HG03045 (cell line): ENCODE measurements around the gene WDR54.

Experiments used
- ATAC-seq: cut with Tn5 transposase; IDR thresholded peaks from one replicate; pipeline ENCODE4 v1.9.1; 2021; ENCODE audit warnings: mild to moderate bottlenecking, moderate library complexity; ENCODE audit not compliant: unreplicated experiment

The WDR54 gene

GRCh38 chr2:74421221-74421870 is at the start of gene WDR54, which contains the start of gene C2orf81:
WDR54 (plus strand) TSS chr2:74421730; CDS start chr2:74422154, 424 bp downstream.
C2orf81 (minus strand) TSS chr2:74421619; CDS start chr2:74421560, 59 bp downstream.
- ATAC-seq, result peak; percentile 91

DNA sequence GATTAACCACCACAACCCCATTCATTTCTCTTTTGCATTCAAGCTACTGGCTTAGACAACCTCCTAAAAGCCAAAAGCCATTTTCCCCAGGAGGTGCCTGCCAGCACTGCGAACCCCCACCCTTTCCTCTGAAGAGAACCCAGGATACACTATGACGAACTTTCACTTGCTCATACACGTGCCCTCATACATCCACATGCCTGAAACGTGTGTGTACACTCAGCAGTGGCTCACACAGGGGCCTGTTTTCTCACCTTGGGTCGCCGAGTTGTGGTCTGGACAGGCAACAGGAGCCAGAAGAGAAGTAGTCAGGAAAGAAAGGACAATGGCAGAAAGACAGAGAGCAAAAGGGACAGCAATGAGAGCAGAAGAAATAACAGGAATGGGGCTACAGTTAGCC is 48.9 kb upstream of the WDR54 start:
- ATAC-seq, result no peak

DNA sequence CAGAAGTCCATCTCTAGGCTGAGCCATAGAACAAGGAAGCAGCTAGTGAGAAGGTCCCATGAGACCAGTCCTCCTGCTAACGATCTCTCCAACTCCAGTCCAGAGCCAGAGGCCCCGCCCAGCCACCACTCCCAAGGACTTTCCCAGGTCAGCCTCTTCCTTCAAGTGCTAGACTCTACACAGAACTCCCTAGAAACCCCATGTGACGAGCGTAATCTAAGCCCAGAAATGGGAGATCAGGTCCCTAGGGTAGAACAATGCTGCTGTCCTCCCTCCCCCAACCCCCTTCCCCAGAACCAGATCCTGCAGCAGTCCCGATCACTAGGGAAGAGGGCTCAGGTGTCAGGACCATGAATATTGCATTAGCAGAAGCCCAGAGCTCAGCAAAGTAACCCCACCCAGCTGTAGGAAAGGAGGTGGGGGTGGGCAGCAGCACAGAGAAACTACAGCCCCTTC is 48.3 kb upstream of the WDR54 start:
- ATAC-seq, result no peak

- ATAC-seq, result no peak
Observed at GRCh38 chr2:74373985-74374384, 47.5 kb upstream of the WDR54 start.

DNA sequence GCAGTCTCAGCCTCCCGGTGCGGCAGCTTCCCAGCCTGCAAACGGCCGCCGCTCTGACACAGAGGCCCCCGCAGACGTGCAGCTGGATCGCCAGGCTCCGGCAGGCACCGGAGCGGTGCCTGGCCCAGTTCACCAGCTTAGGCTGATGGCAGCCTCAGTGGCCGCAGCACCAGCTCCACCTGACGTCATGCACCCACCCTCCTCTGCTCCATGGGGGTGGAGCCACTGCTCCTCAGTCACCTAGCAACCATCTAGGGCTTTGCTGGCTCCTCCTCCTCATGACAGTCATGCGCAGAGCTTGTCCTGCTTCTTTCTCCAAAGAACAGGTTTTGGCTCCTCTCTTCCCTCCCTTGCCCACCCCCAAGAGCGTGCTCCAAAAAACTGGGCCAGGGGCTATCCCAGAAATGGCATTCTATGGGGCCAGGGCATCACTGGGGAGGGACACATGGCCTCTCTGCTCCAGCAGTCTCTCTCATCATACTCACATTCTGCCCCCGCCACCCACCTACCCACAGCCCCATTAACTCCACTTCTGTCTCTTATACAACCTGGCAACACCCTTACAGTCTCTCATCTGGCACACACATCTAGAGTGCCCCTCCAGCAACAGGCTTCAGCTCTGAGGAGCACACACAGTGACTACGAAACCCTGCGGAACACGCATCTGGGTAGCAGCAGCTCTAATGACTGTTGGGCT is 46.9 kb upstream of the WDR54 start:
- no peak for ATAC-seq

DNA sequence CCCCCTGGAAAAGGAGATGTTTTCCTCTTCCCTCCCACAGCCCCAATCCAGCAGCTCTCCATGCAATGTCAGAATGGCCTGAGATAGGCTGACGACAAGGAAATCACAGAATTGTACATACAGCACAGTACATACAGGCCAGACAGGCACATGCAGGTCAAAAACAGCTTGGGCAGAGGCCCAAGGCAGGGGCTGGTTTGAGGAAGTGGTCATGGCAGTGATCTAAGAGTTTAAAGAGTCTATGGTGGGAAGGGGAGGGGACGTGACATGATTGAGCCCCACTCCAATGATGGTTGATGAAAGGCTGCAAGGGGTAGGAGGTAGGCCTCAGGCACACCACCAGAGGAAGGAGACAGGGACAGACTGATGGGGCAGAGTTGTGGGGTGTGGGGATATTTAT is 45.7 kb upstream of the WDR54 start:
- ATAC-seq, result no peak

- ATAC-seq, result no peak
Observed at GRCh38 chr2:74378007-74378406, 43.5 kb upstream of the WDR54 start.

- no peak for ATAC-seq
Observed at GRCh38 chr2:74379851-74380789, 41.4 kb upstream of the WDR54 start, which contains the start of gene DCTN1. DCTN1 (minus strand) TSS chr2:74380311; CDS start chr2:74380037, 274 bp downstream.

DNA sequence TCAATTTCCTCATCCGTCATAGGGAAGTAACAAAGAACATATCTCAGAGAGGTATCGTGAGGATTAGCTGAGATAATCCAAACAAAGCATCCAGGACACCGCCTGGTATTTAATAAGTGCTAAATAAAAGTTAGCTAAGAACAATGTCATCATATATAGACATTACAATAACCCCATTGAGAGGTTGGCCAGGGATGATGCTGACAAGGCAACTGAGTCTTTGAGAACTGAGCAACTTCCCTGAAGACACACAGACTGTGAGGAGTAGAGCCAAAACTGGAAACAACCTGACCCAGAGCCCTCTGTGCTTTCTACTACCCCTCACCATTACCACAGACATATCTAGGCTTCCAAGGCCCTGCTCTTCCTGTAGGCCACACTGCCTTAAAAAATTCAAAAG is 39.8 kb upstream of the WDR54 start:
- no peak for ATAC-seq

GRCh38 chr2:74383254-74383653 is 38.3 kb upstream of the WDR54 start:
- ATAC-seq, result no peak

GRCh38 chr2:74384051-74384450 is 37.5 kb upstream of the WDR54 start:
- no peak for ATAC-seq

GRCh38 chr2:74385396-74385795 is 36.1 kb upstream of the WDR54 start:
- no peak for ATAC-seq

- ATAC-seq, result no peak
Observed at GRCh38 chr2:74387346-74387745, 34.2 kb upstream of the WDR54 start.

DNA sequence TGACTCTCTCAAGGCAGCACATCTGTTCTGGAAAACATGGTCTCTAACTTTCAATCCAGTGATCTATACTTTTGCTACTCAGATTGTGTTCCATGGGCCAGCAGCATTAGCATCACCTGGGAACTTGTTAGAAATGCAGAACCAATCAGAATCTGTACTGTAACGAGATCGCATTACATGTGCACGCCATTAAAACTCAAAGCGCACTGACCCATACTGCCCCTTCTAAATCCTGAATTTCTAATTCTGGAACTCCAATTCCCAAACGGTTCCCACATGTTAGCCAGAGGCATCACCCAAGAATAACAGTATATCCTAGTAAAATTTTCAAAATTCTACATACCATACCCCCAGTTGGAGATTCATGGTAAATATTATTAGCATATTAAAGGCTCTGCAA is 30.9 kb upstream of the WDR54 start:
- ATAC-seq, result no peak

DNA sequence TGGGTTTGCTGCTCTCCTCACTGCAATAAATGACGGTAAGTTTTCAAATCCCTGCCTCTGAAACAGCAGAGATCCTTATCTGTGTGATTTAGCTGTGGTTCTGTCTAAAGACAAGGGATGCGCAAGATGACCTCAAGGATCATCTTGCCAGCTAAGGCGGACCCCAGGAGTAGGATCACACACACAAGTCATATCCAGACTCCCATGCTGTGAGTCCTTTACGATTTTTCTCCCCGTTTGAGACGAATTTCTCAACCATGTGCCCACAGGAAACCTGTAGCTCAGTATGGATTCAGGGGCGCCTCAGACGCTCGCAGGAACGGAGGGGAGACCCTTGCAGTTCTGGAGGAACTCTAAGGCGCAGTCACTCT is 30.3 kb upstream of the WDR54 start:
- peak; percentile 23 for ATAC-seq

- ATAC-seq, result peak; percentile 69
Observed at GRCh38 chr2:74391580-74392448, 29.7 kb upstream of the WDR54 start.

GRCh38 chr2:74392449-74392743 is 29.1 kb upstream of the WDR54 start:
- ATAC-seq, result no peak

DNA sequence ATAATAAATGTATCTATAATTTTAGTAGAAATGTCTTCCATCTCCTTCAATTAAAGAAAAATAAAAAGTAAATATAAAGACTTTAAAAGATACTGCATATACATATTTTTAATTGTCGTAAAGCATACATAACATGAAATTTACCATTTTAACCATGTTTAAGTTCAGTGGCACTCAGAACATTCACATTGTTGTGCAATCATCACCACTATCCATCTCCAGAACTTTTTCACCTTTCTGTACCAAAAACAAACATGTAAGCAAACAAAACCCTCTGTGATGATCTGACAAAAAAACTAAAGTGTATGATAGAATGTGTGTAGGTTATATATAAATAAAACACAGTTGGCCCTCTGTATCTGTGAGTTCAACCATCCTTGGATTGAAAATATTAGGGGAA is 28.0 kb upstream of the WDR54 start:
- no peak for ATAC-seq

DNA sequence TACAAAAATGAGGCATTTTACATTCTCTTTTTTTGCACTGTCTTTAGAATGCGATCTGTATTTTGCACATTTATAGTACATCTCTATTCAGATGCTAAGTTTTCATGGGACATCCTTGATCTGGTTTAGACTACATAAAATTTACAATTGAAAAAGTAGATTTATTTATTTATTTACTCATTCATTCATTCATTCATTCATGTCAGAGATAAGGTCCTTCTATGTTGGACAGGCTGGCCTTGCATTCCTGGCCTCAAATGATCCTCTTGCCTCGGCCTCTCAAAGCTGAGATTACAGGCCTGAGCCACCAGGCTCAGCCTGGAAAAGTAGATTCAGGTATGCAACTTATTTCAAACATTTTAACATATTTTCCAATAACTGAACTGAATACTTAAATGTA is 25.4 kb upstream of the WDR54 start:
- no peak for ATAC-seq

- no peak for ATAC-seq
Observed at GRCh38 chr2:74399785-74400184, 21.7 kb upstream of the WDR54 start.

- no peak for ATAC-seq
Observed at GRCh38 chr2:74401891-74402290, 19.6 kb upstream of the WDR54 start.
